T-cell (primary cell): Measurements from ENCODE around the gene CLSTN3. TPM values are rescaled to one million over a fixed set of nuclear protein-coding genes. Genes with fewer than 3 reads are reported as not detected.

ENCODE experiments used
- ATAC-seq, 4 experiments: fragments of 200-7000 bp in 3 of 4; fragments of 150-1000 bp in 1 of 4; cut with Tn5 transposase; replicated peaks in 1 of 4; 1 replicate in 3 of 4; 2 replicates in 1 of 4; pipeline ENCODE4 v1.10.0; 2021; ENCODE audit warnings: moderate library complexity in 3 of 4, mild to moderate bottlenecking in 2 of 4, moderate number of reproducible peaks in 1 of 4
- CTCF ChIA-PET, 2 donors: fragments of 300-600 bp; sonication (Branson Sonifier 250); formaldehyde crosslinking; loops; one replicate each; lab custom pipeline; 2022; ENCODE audit warnings: antibody characterized with exemption in 2 of 2; lab: Charles Lee
- POLR2A ChIA-PET, 2 donors: fragments of 300-600 bp; sonication (Branson Sonifier 250); formaldehyde crosslinking; loops; one replicate each; lab custom pipeline; 2022; ENCODE audit warnings: antibody characterized with exemption in 2 of 2; lab: Charles Lee
- DNase-seq, 35 experiments: peaks; one replicate each; pipeline versions ENCODE4 v3.0.0 to v3.0.0-alpha.2; 2013 to 2023
- H3K27ac ChIP-seq: one replicate; pipeline ENCODE4 v1.5.1; 2013; ENCODE audit warnings: low read length
- H3K27me3 ChIP-seq, 2 experiments: replicated peaks in 1 of 2; 1 replicate in 1 of 2; 2 replicates in 1 of 2; pipeline versions ENCODE4 v1.6.1 to v1.7.0; 2013; ENCODE audit warnings: low read length in 1 of 2, mixed read lengths in 1 of 2; ENCODE audit not compliant: control insufficient read depth in 2 of 2, insufficient read depth in 2 of 2; ENCODE audit errors: extremely low read depth in 1 of 2
- H3K36me3 ChIP-seq, 2 donors: 1 replicate in 1 of 2; 2 replicates in 1 of 2; pipeline versions ENCODE4 v1.6.1 to v1.7.0; 2013; ENCODE audit warnings: low read length in 1 of 2; ENCODE audit not compliant: control insufficient read depth in 2 of 2, insufficient read depth in 1 of 2; ENCODE audit errors: extremely low read depth in 1 of 2
- H3K4me1 ChIP-seq, 2 experiments: 1 replicate in 1 of 2; 2 replicates in 1 of 2; pipeline versions ENCODE4 v1.6.1 to v1.7.0; 2013; ENCODE audit warnings: low read length in 2 of 2, mixed read lengths in 1 of 2; ENCODE audit not compliant: insufficient read depth in 2 of 2, control insufficient read depth in 1 of 2; ENCODE audit errors: extremely low read depth in 1 of 2
- H3K4me3 ChIP-seq, 2 donors: 1 replicate in 1 of 2; 2 replicates in 1 of 2; pipeline versions ENCODE4 v1.5.1 to v1.7.0; 2013; ENCODE audit warnings: mild to moderate bottlenecking in 2 of 2, low read length in 1 of 2, moderate library complexity in 1 of 2; ENCODE audit not compliant: control insufficient read depth in 1 of 2; ENCODE audit errors: extremely low read depth in 1 of 2
- H3K9me3 ChIP-seq: 2 replicates; pipeline ENCODE4 v1.7.0; 2013
- H3K27ac Mint-ChIP-seq, 2 donors: one replicate each; pipeline ENCODE4 v1.8.0; 2020 to 2021; ENCODE audit warnings: mild to moderate bottlenecking in 2 of 2, mixed read lengths in 2 of 2
- H3K27me3 Mint-ChIP-seq, 2 donors: one replicate each; pipeline ENCODE4 v1.8.0; 2021 to 2022; ENCODE audit warnings: mixed read lengths in 2 of 2
- H3K36me3 Mint-ChIP-seq: one replicate; pipeline ENCODE4 v1.8.0; 2021; ENCODE audit warnings: mixed read lengths
- H3K4me1 Mint-ChIP-seq, 3 donors: one replicate each; pipeline ENCODE4 v1.8.0; 2020 to 2022; ENCODE audit warnings: mixed read lengths in 3 of 3, mild to moderate bottlenecking in 1 of 3
- H3K4me3 Mint-ChIP-seq, 3 donors: one replicate each; pipeline ENCODE4 v1.8.0; 2020 to 2022; ENCODE audit warnings: mild to moderate bottlenecking in 3 of 3, mixed read lengths in 3 of 3, moderate library complexity in 3 of 3
- H3K9me3 Mint-ChIP-seq, 3 donors: one replicate each; pipeline ENCODE4 v1.8.0; 2020 to 2022; ENCODE audit warnings: mixed read lengths in 3 of 3
- WGBS: methylation state at CpG from one replicate; pipeline ENCODE4 v1.1.5; 2013; ENCODE audit warnings: missing lambda C conversion rate; ENCODE audit not compliant: insufficient coverage; 5-methylcytosine and 5-hydroxymethylcytosine counted together
- total RNA-seq, 35 experiments: library from RNA in 6 of 35; stranded (reverse) in 6 of 35; fragments of 120-200 nt in 1 of 35; gene quantifications; one replicate each; pipeline versions ENCODE4 v1.2.1 to v1.2.4 and lab custom pipeline; 2013 to 2026

CLSTN3 gene
- total RNA-seq, 5 donors from 2014 or later (not counting 1 experiment from before 2014, with no cell fraction given) = 29.0 to 50.0 (median 41.5) TPM

DNA sequence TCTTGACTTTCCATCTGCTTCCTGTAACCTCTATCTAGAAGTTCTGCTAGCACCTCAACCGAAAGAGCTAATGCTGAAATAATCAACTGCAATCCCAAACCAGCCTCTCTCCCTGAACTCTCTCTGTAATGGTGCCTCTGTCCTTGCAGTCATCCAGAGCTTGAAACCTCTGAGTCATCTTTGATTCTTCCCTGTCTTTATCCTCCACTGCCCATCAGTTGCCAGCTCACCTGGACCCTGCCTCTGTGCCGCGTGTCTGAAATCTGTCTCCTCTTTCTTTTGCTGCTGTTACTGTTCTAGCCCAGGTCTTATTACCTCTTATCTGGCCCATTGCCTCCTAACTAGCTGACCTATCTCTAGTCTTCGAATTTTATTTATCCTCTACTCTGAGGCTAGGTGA lies 15.5 kb downstream of the CLSTN3 start:
- Histone ChIP-seq H3K4me1 (no peaks in the 10 kb centered on the region), H3K9me3 (no peaks in the 10 kb centered on the region), H3K27me3 (no peaks in the 10 kb centered on the region), H3K27ac (no peak overlapping the region), H3K36me3 (peaks cover 6 to 78% of the 10 kb centered on the region in 2 donors), H3K4me3 (no peak overlapping the region)
- no peak overlapping the region for H3K27ac Mint-ChIP-seq
- WGBS = 0% methylated on average over 1 of the region's 4 CpGs
- peaks cover 57% of the 10 kb centered on the region for H3K36me3 Mint-ChIP-seq
- H3K9me3 Mint-ChIP-seq = no peaks in the 10 kb centered on the region
- peaks cover 0 to 10% (median 2%) of the 10 kb centered on the region in 3 donors for H3K4me1 Mint-ChIP-seq
- ATAC-seq (no peak), DNase-seq (no peak)
- H3K4me3 Mint-ChIP-seq = no peak overlapping the region
- CTCF ChIA-PET = interaction anchor here in 1 of 2 donors (0.5 to 1.6 kb wide), 7 partner anchors 32 to 701 kb away, joined by 3 to 12 read pairs (median 3); partner anchors contain the start of gene PEX5
- H3K27me3 Mint-ChIP-seq = no peaks in the 10 kb centered on the region
- POLR2A ChIA-PET = interaction anchor here in 1 of 2 donors (0.5 to 0.7 kb wide), 2 partner anchors 35 to 495 kb away, joined by 6 to 7 read pairs; no protein-coding TSS in a partner anchor

DNA sequence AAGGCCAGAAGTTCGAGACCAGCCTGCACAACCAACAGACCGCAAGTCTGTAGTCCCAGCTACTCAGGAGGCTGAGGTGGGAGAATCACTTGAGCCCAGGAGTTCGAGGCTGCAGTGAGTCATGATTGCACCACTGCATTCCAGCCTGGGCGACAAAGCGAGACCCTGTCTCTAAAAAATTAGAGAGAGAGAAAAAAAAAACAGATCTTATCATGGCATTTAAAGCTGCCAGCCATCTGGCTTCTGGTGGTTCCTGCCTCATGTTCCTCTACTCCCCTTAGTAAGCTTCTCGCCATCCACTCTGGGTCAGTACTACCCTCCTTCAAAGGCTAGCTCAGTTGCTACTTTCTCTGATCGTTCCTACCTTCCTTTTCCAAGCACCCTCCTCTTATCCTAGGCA lies 16.1 kb downstream of the CLSTN3 start:
- H3K4me3 Mint-ChIP-seq = no peak overlapping the region
- CTCF ChIA-PET = interaction anchor here in 1 of 2 donors (0.9 to 1.2 kb wide), 2 partner anchors 42 to 43 kb away, joined by 3 to 12 read pairs; partner anchors contain the start of gene PEX5
- H3K9me3 Mint-ChIP-seq = no peaks in the 10 kb centered on the region
- H3K36me3 Mint-ChIP-seq = peaks cover 58% of the 10 kb centered on the region
- 96% methylated on average over 5 of the region's 7 CpGs for WGBS
- peaks cover 9 to 78% of the 10 kb centered on the region in 2 donors for H3K36me3 ChIP-seq
- no peaks in the 10 kb centered on the region for H3K4me1 ChIP-seq
- POLR2A ChIA-PET = no interaction called here
- no peaks in the 10 kb centered on the region for H3K27me3 ChIP-seq
- no peak overlapping the region for H3K4me3 ChIP-seq
- no peaks in the 10 kb centered on the region for H3K27me3 Mint-ChIP-seq
- H3K27ac ChIP-seq = no peak overlapping the region
- DNase-seq (no peak), ATAC-seq (no peak)
- no peak overlapping the region for H3K27ac Mint-ChIP-seq
- H3K9me3 ChIP-seq = no peaks in the 10 kb centered on the region
- peaks cover 0 to 10% (median 2%) of the 10 kb centered on the region in 3 donors for H3K4me1 Mint-ChIP-seq

DNA sequence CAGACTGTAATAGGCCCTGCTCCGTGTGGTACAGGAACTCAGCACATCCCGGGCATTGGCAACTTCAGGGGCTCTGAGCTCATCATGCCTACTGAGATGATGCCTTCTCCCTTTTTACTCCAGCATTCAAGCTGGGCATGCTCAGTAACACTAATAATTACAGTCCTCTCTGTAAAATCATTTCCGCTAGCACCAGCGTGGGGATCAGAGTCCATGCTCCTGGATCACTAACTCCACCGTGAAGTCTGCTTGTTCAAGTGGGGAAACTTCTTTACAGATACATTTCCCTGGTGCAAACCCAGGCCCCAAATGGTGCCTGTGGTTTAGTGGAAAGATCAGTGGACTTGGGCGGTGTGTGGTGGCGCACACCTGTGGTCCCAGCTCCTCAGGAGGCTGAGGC lies 16.7 kb downstream of the CLSTN3 start:
- DNase-seq (no peak), ATAC-seq (no peak)
- H3K4me1 Mint-ChIP-seq = peaks cover 0 to 10% (median 1%) of the 10 kb centered on the region in 3 donors
- H3K27ac Mint-ChIP-seq = no peak overlapping the region
- H3K27me3 Mint-ChIP-seq = no peaks in the 10 kb centered on the region
- H3K27ac ChIP-seq = no peak overlapping the region
- no peaks in the 10 kb centered on the region for H3K4me1 ChIP-seq
- H3K36me3 ChIP-seq = peaks cover 9 to 75% of the 10 kb centered on the region in 2 donors
- H3K4me3 Mint-ChIP-seq = no peak overlapping the region
- CTCF ChIA-PET = interaction anchor here in 1 of 2 donors (0.7 to 0.8 kb wide), 2 partner anchors 186 to 216 kb away, joined by 3 to 4 read pairs; no protein-coding TSS in a partner anchor
- no peaks in the 10 kb centered on the region for H3K27me3 ChIP-seq
- WGBS = 100% methylated on average over 4 of the region's 7 CpGs
- no peaks in the 10 kb centered on the region for H3K9me3 ChIP-seq
- POLR2A ChIA-PET = no interaction called here
- H3K9me3 Mint-ChIP-seq = no peaks in the 10 kb centered on the region
- no peak overlapping the region for H3K4me3 ChIP-seq
- peaks cover 52% of the 10 kb centered on the region for H3K36me3 Mint-ChIP-seq

DNA sequence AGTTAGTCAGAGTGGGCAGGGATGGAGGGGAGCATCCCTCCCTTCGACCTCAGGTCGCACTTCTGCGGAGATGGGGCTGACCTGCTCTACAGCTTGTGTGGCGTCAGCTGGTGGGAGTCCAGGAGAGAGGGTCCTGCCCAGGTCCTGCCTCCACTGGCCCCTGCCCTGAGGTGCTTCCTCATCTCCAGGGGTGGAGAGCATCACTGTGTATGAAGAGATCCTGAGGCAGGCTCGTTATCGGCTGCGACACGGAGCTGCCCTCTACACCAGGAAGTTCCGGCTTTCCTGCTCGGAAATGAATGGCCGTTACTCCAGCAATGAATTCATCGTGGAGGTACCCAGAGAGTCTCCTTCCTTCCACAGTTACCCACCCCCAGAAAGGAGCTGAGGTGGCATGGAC lies 20.2 kb downstream of the CLSTN3 start:
- Mint-ChIP-seq H3K27me3 (no peaks in the 10 kb centered on the region), H3K27ac (no peak overlapping the region), H3K36me3 (peaks cover 54% of the 10 kb centered on the region), H3K4me3 (no peak overlapping the region), H3K4me1 (no peaks in the 10 kb centered on the region), H3K9me3 (no peaks in the 10 kb centered on the region)
- 100% methylated on average over 4 of the region's 12 CpGs for WGBS
- DNase-seq (no peak), ATAC-seq (no peak)
- CTCF ChIA-PET = no interaction called here
- H3K36me3 ChIP-seq = peaks cover 10 to 84% of the 10 kb centered on the region in 2 donors
- H3K9me3 ChIP-seq = no peaks in the 10 kb centered on the region
- H3K27me3 ChIP-seq = peaks cover 0 to 2% of the 10 kb centered on the region in 2 experiments
- no peak overlapping the region for H3K27ac ChIP-seq
- no peak overlapping the region for H3K4me3 ChIP-seq
- POLR2A ChIA-PET = no interaction called here
- no peaks in the 10 kb centered on the region for H3K4me1 ChIP-seq

DNA sequence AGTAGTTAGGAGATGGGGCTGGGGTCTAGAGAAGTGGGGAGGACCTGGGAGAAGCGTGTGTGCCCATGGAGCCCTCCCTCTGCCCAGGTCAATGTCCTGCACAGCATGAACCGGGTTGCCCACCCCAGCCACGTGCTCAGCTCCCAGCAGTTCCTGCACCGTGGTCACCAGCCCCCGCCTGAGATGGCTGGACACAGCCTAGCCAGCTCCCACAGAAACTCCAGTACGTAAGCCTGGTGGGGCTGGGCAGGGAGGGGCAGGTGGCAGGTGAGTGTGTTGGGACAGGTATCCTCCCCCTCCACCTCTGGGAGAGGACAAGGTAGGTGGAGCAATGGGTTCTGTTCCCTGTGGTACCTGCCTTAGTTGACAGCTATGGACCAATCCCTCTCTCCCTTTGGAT lies 20.7 kb downstream of the CLSTN3 start:
- no peak for DNase-seq
- Histone ChIP-seq H3K27ac (no peak overlapping the region), H3K36me3 (peaks cover 10 to 83% of the 10 kb centered on the region in 2 donors), H3K4me3 (no peak overlapping the region), H3K27me3 (peaks cover 0 to 2% of the 10 kb centered on the region in 2 experiments), H3K9me3 (no peaks in the 10 kb centered on the region), H3K4me1 (no peaks in the 10 kb centered on the region)
- WGBS = 85% methylated on average over 2 of the region's 6 CpGs
- ATAC-seq = no peak
- Mint-ChIP-seq H3K27me3 (no peaks in the 10 kb centered on the region), H3K36me3 (peaks cover 54% of the 10 kb centered on the region), H3K4me1 (no peaks in the 10 kb centered on the region), H3K9me3 (no peaks in the 10 kb centered on the region), H3K27ac (no peak overlapping the region), H3K4me3 (no peak overlapping the region)
- ChIA-PET POLR2A (no interaction called here), CTCF (interaction anchor here in 1 of 2 donors (0.6 kb wide), 1 partner anchor 9 kb away, joined by 3 read pairs; no protein-coding TSS in a partner anchor)

DNA sequence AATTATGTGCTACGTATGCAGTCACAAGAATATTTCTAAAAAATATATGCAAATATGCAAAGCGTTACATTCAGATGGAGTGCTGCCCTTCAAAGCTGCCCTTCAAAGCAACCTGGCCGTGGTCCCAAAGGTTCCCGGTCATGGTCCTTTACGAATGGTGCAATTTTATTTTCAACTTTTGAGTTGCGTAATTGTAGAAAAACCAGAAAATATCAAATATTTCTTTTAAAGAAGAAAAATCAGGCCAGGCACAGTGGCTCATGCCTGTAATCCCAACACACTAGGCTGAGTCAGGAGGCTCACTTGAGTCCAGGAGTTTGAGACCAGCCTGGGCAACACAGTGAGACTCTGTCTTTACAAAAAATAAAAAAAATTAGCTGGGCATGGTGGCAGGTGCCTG lies 21.4 kb downstream of the CLSTN3 start:
- Mint-ChIP-seq H3K27ac (no peak overlapping the region), H3K4me1 (no peaks in the 10 kb centered on the region), H3K36me3 (peaks cover 57% of the 10 kb centered on the region), H3K4me3 (no peak overlapping the region), H3K9me3 (no peaks in the 10 kb centered on the region), H3K27me3 (no peaks in the 10 kb centered on the region)
- ATAC-seq (no peak), DNase-seq (no peak)
- Histone ChIP-seq H3K9me3 (no peaks in the 10 kb centered on the region), H3K4me1 (no peaks in the 10 kb centered on the region), H3K4me3 (no peak overlapping the region), H3K27ac (no peak overlapping the region), H3K36me3 (peaks cover 7 to 81% of the 10 kb centered on the region in 2 donors), H3K27me3 (peaks cover 0 to 2% of the 10 kb centered on the region in 2 experiments)
- ChIA-PET CTCF (interaction anchor here in 1 of 2 donors (0.6 kb wide), 1 partner anchor 10 kb away, joined by 3 read pairs; no protein-coding TSS in a partner anchor), POLR2A (no interaction called here)
- 92% methylated on average over 5 of the region's 6 CpGs for WGBS
